ENCODE measurements around the gene PNLIPRP2.

PNLIPRP2 gene

DNA sequence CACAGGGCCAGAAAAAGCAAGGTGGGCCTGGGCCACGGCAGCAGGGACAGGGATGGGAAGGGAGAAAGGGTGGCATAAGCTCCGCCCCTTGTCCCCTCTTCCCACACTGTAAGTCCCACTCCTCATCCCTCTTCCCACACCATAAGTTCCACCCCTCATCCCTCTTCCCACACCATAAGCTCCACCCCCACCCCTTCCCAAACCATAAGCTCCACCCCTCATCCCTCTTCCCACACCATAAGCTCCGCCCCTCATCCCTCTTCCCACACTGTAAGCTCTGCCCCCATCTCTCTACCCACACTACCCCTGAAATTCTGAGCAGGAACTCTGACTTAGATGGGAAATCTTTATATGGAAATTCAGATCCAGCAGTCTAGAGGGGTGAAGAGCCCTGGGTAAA is 65.9 kb downstream of the PNLIPRP2 start:
- no peak for DNase-seq

DNA sequence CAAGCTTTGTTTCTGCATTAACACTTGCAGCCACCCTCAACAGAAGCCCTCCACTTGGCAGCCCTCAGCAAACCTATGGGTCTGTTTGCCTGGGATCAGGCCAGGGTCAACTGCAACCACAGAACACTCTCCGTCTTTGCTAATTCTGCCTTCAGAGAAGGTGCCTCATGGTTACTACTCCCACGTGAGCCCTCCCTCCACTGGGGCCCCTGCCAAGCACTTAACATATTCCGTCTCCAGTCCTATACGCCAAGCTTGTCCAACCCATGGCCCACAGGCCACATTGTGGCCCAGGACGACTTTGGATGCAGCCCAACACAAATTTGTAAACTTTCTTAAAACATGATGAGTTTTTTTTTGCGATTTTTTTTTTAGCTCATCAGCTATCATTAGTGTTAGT is 66.9 kb downstream of the PNLIPRP2 start:
- DNase-seq = no peak

GRCh38 chr10:116688241-116688711 is 67.5 kb downstream of the PNLIPRP2 start:
- DNase-seq = no peak

- no peak for DNase-seq
These were observed 68.2 kb downstream of the PNLIPRP2 start for GRCh38 chr10:116688741-116689495.

- no peak for DNase-seq
These were observed 69.0 kb downstream of the PNLIPRP2 start for GRCh38 chr10:116689744-116690143.

DNA sequence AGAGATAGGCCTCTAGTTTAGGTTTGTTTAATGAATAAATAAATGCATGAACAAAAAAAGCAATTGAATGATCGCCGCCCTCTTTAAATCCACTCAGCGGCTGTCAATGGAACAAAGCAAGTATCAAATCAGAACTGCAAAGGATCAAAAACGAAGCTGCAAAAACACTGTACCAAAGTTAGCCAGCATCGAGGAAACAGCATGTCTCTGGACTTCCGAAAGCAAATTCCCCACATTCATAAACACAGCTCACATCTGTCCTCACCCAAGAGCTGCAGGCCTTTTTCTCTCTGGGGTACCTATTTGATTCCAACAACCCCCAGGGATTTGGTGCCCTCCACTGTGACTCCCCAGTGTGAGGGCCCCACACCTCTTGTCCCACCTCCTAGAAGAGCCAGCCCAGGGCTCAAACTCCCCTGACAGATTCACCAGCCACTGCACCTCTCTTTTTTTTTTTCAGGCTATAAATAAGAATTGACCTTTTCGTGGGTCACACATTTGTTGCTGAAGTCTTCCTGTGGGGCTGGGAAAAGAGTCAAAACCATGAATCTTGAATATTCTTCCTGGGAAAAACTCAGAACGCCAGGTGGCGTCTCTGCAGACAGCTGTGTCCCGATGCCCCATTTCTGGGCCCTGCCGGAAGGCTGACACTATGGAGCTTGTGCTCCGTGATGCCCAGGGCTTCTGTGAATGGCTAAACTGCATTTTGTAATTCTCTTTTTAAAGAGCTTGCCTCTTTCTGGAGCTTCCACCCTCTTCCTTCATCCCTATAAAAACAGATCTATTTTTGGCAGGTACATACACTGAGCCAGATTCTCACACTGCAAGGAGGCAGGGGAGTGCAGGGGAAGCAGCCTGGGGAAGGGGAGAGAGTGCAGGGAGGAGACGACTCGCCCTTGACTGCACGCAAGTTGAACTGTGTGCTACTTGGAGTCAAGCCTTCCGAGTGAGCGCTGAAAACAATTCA is 69.9 kb downstream of the PNLIPRP2 start:
- no peak for DNase-seq

DNA sequence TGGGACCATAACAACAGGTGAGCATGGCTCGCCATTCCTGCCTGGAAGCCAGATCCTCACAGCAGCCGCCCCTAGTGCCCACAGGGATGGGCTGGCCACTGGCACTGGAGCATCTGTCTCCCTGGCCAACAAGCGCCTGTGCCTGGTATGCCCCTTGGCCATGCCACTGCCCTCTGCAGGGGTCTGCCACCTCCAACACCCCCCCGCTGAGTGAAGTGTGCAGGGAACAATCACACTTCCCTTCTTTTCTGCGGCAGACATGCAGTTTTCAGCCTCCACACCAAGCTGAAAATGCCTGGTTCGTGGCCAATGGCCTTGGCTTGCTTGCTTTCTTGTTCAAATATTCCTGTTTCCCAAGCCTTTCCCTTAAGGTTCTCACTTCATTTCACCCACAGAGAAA is 70.9 kb downstream of the PNLIPRP2 start:
- DNase-seq = no peak

- no peak for DNase-seq
These were observed 71.5 kb downstream of the PNLIPRP2 start for GRCh38 chr10:116692225-116692624.

DNA sequence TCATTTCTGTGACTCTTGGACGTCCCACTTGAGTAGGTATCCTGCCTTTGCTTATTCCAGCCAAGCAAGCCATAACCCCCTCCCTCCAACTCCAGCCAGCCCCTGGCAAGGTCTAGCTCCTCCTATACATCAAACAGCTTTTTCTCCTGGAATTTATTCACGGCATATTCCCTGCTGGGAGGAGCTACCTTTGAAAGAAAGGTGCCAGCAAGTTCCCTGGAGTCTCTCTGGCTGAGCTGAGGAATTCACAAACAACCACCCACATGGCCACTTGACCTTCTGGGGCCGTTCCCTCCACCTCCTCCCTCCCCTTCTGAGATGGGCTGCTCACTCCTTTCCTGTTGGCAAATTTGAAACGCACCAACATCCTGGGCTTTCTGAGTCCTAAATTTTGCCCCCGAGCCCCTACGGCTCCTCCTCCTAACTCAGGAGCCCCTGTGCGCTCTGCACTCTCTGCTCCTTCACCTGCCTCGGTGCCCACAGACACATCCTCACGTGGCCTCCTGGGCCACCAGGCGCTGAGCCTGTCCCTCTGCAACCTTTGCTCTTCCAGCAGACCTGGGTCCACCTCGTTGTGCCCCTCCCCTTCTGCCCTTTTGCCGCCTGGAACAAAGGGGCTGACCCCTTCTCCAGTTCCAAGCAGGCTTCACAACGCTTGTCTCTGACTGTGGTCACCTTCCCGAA is 73.6 kb downstream of the PNLIPRP2 start:
- no peak for DNase-seq

Measured in activated effector memory CD4-positive, alpha-beta T cell treated with Interleukin-2 at 50 U/mL for 16 hours (primary cell).